Stimulated activated CD8-positive, alpha-beta memory T cell treated with anti-CD3 and anti-CD28 coated beads, Interleukin-4, amount 100 ng/mL, for 1 hour (primary cell): ENCODE measurements around the gene CDKN1C.

Experiments used
- DNase-seq, 2 donors: peaks; one replicate each; pipeline ENCODE4 v3.0.0-alpha.2; 2020; ENCODE audit warnings: low read depth in 2 of 2, low spot score in 1 of 2

Gene CDKN1C

GRCh38 chr11:2885678-2886081 is at the start of gene CDKN1C:
Gene CDKN1C, minus strand, starts transcription at chr11:2885775. Its CDS starts 319 bp downstream, at chr11:2885456.
- peak; percentile 62 to 69 for DNase-seq

DNA sequence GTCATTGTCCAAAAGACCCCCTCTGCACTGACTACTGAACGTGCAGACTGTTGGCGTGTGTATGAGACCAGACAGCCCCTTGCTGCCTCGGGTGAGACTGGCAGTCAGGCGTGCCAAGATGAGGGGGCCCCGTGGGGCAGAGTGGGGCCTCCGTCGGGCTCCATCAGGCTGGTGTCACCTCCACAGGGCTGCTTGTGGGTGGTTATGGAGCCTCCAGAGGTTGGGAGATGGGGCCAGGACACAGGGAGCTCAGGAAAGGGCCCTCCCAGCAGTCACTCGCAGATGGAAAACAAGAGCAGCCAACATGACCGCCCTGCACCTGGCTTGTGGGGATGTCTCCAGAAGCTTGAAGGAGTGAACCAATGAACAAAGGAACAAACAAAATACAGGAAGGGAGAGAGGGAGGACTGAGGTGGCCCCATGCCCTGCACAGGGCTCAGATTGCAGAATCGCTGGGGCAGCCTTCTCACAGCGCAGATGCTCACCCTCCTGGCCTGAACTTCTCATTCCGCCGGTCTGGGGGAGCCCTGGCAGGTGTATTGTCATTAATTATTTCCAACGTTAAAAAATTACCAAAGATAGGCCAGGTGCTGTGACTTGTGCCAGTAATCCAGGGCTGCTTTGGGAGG is 49.1 kb upstream of the CDKN1C start:
- DNase-seq = no peak

DNA sequence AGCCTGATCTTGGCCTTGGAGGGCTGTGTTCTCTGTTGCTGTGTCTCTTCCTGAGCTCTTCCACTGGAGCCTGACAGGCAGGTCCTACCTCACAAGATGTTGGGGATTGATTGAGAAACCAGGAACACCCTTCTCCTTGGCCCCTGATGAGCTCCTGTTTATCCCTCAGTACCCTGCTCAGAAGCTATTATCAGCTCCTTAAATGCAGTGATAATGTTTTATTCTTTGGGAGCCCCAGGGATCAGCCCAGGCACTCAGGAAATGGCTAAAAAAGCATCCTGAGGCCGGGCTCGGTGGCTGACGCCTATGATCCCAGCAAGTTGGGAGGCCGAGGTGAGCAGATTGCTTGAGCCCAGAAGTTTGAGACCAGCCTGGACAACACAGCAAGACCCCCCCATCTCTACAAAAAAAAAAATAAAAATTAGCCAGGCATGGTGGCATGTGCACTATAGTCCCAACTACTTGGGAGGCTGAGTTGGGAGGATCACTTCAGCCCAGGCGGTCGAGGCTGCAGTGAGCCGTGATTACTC is 48.5 kb upstream of the CDKN1C start:
- DNase-seq = no peak

GRCh38 chr11:2933375-2934020 is 47.9 kb upstream of the CDKN1C start:
- no peak for DNase-seq

- no peak for DNase-seq
These were observed 47.3 kb upstream of the CDKN1C start for GRCh38 chr11:2932850-2933251.

GRCh38 chr11:2931771-2932738 is 46.5 kb upstream of the CDKN1C start:
- DNase-seq = no peak

- no peak for DNase-seq
These were observed 45.8 kb upstream of the CDKN1C start for GRCh38 chr11:2931420-2931746.

GRCh38 chr11:2930704-2931419 is 45.3 kb upstream of the CDKN1C start:
- DNase-seq = no peak

DNA sequence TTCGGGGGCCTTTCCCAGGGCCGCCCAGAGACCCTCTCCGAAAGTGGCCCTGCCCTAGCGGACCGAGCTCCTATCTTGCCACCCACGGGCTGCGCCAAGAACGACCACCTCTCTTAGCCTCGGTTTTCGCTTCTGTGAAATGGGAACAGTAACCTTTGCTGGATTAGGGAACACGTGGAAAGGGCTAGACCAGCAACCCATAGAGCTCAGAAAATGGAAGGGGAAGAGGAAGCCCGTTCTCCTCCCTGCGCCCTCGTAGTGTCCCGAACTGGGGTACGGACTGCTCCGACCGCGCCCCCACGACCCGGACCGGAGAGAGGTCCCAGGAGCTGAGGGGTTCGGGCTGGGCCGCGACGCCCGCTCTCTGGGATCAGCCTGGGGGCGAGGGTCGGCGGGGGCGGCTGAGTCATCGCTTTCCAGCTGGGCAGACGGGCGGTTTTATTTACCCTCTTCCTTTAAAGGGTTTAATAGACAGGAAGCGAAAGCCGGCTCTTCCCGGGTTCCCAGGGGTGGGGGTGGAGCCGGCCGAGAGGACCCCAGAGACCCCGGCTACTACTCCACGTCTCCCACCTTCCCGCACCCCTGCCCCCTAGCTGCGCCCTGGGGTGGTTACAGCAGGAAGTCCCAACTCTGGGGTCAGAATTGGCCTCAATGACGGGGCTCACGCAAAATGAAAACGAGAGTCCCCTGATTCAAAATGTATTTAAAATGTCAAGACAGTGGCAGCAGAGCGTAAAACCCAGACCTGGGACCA is 44.6 kb upstream of the CDKN1C start:
- DNase-seq = no peak

DNA sequence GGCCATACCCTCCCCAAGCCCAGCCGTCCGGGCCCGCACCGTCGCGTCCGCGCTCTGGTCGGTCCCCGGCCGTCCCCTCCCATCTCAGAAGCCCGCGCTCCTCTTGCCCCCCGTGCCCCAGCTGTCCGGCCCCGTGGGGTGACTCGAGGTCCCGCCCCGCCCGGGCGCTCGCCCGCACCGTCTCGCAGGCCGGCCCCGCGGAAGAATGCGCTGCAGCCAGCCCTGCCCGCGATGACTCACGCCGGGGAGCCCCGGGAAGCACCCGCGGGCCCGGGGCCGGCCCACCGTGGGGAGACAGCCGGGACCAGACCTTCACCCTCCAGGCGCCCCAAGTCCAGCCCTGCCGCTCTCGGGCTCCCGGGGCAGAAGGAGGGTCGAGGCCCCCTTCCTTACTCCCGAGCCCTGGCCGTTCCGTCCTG is 44.0 kb upstream of the CDKN1C start:
- DNase-seq = no peak

- no peak for DNase-seq
These were observed 43.3 kb upstream of the CDKN1C start, which contains the start of gene PHLDA2 for GRCh38 chr11:2928605-2929530. Gene PHLDA2, minus strand, starts transcription at chr11:2929420. Its CDS starts 56 bp downstream, at chr11:2929364.

DNA sequence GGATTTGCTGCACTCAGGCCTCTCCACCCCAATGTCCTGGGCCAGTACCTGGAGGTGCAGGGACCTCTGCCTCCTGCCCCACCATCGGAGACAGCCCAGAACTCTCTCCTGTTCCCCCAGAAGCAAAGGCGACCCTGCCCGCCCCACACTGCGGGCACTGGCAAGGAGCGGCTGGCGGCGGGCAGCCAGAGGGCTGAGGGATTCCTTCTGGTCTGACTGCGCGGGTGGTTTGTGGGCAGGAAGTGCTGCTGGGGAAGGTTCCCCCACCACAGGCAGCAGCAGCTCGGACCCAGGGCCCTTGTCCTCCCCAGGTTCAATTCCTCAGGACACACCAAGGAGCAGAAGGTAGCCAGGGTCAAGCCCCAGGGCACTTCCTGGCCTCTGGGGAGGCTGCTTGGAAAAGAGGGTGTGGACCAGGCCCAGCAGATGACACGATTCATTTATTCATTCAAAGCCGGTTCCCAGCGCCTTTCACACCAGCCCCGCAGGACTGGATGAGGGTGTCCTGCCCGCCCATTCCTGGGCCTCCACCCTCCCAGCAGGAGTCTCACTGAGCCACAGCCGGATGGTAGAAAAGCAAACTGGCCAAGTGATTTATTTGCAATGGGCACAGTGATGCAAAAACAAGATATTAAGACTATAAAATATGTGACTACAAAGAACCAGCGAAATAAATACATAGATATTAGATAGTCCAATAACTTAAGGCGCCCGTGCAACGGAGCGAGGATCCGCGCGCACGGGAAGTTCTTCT is 42.5 kb upstream of the CDKN1C start:
- DNase-seq = no peak

- no peak for DNase-seq
These were observed 41.7 kb upstream of the CDKN1C start for GRCh38 chr11:2927121-2927800.

GRCh38 chr11:2926611-2927051 is 41.1 kb upstream of the CDKN1C start:
- DNase-seq = no peak

- no peak for DNase-seq
These were observed 39.5 kb upstream of the CDKN1C start for GRCh38 chr11:2924821-2925675.

DNA sequence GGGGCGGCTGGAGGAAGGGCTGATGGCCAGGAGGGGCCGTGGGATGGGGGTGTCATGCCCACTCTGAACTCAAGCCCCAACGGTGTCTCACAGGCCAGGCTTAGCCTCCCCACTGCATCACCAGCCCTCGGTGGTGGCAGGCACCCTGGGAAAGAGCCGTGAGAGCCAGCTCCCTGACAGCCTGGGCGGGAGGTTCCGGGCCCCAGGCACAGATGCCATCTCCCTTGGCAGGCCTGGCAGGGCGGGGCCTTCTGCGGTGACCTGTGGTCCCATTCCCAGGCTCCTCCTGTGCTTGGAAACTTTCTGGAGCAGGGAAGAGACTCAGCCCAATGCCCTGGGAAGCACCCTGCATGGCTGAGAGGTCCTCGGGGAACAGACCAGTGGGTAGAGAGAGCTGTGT is 38.8 kb upstream of the CDKN1C start:
- DNase-seq = no peak
